ENCODE measurements around the gene ZNF619. TPM values are rescaled to one million over a fixed set of nuclear protein-coding genes. Genes with fewer than 3 reads are reported as not detected.
"Not testable (repeated sequence)": the region's sequence is repeated elsewhere in the genome, so short reads cannot be mapped to it uniquely, and the experiment has no call there.

ZNF619 gene
- polyA plus RNA-seq, 1 experiment, result 3.0 TPM

GRCh38 chr3:40461161-40461560 lies 15.8 kb upstream of the ZNF619 start:
- ChIA-PET CTCF (no interaction called here), POLR2A (interaction anchor here (0.7 kb wide), 1 partner anchor 11 kb away, joined by 7 read pairs; no protein-coding TSS in a partner anchor)
- no peak for TF ChIP-seq CTCF (IDR thresholded peaks at IDR 0.05; ENCODE audit: insufficient read depth, low read depth, low read length)
- DNase-seq (ENCODE audit: low read depth), result no peak
- H3K36me3 ChIP-seq (ENCODE audit: control insufficient read depth, insufficient read depth, low read length), result peaks cover 13% of the 10 kb centered on the region
- H3K27me3 ChIP-seq (ENCODE audit: control insufficient read depth, insufficient read depth, low read length), result no peaks in the 10 kb centered on the region
- no peak overlapping the region for H3K4me3 ChIP-seq (ENCODE audit: low read depth, low read length)

GRCh38 chr3:40462838-40463237 lies 14.1 kb upstream of the ZNF619 start:
- POLR2A ChIA-PET, result not testable (repeated sequence)

GRCh38 chr3:40463579-40463978 lies 13.3 kb upstream of the ZNF619 start:
- peaks cover 11% of the 10 kb centered on the region for H3K36me3 ChIP-seq (ENCODE audit: control insufficient read depth, insufficient read depth, low read length)
- DNase-seq (ENCODE audit: low read depth), result no peak
- H3K27me3 ChIP-seq (ENCODE audit: control insufficient read depth, insufficient read depth, low read length), result no peaks in the 10 kb centered on the region
- no peak overlapping the region for H3K4me3 ChIP-seq (ENCODE audit: low read depth, low read length)
- POLR2A ChIA-PET, result no interaction called here
- CTCF ChIA-PET, result no interaction called here
- no peak for TF ChIP-seq CTCF (IDR thresholded peaks at IDR 0.05; ENCODE audit: insufficient read depth, low read depth, low read length)

More at GRCh38 chr3:40462838-40463237, 14.1 kb upstream of the ZNF619 start:
- H3K4me3 ChIP-seq (ENCODE audit: low read depth, low read length); H3K27me3 ChIP-seq (ENCODE audit: control insufficient read depth, insufficient read depth, low read length); CTCF ChIA-PET; DNase-seq (ENCODE audit: low read depth): not testable (repeated sequence)
- H3K36me3 ChIP-seq (ENCODE audit: control insufficient read depth, insufficient read depth, low read length), result peaks cover 13% of the 10 kb centered on the region

- Histone ChIP-seq H3K27me3 (ENCODE audit: control insufficient read depth, insufficient read depth, low read length) (no peaks in the 10 kb centered on the region), H3K36me3 (ENCODE audit: control insufficient read depth, insufficient read depth, low read length) (peaks cover 8% of the 10 kb centered on the region), H3K4me3 (ENCODE audit: low read depth, low read length) (no peak overlapping the region)
- CTCF ChIA-PET, result no interaction called here
- POLR2A ChIA-PET, result no interaction called here
- no peak for TF ChIP-seq CTCF (IDR thresholded peaks at IDR 0.05; ENCODE audit: insufficient read depth, low read depth, low read length)
- no peak for DNase-seq (ENCODE audit: low read depth)
Measured at GRCh38 chr3:40464339-40465110, 12.4 kb upstream of the ZNF619 start.

- POLR2A ChIA-PET, result no interaction called here
- TF ChIP-seq CTCF (IDR thresholded peaks at IDR 0.05; ENCODE audit: insufficient read depth, low read depth, low read length), result no peak
Measured at GRCh38 chr3:40465111-40465407, 11.9 kb upstream of the ZNF619 start.

GRCh38 chr3:40465456-40465855 lies 11.5 kb upstream of the ZNF619 start:
- H3K4me3 ChIP-seq (ENCODE audit: low read depth, low read length), result no peak overlapping the region
- DNase-seq (ENCODE audit: low read depth), result no peak
- ChIA-PET POLR2A (no interaction called here), CTCF (no interaction called here)
- no peak for TF ChIP-seq CTCF (IDR thresholded peaks at IDR 0.05; ENCODE audit: insufficient read depth, low read depth, low read length)
- peaks cover 6% of the 10 kb centered on the region for H3K36me3 ChIP-seq (ENCODE audit: control insufficient read depth, insufficient read depth, low read length)
- no peaks in the 10 kb centered on the region for H3K27me3 ChIP-seq (ENCODE audit: control insufficient read depth, insufficient read depth, low read length)

More at GRCh38 chr3:40465111-40465407, 11.9 kb upstream of the ZNF619 start:
- no peaks in the 10 kb centered on the region for H3K27me3 ChIP-seq (ENCODE audit: control insufficient read depth, insufficient read depth, low read length)
- DNase-seq (ENCODE audit: low read depth), result no peak
- no peak overlapping the region for H3K4me3 ChIP-seq (ENCODE audit: low read depth, low read length)
- CTCF ChIA-PET, result no interaction called here
- H3K36me3 ChIP-seq (ENCODE audit: control insufficient read depth, insufficient read depth, low read length), result peaks cover 7% of the 10 kb centered on the region
